ENCODE data around the gene JMJD7.

Gene JMJD7

GRCh38 chr15:41847206-41847605 lies 19.3 kb downstream of the JMJD7 start:
- no peak for DNase-seq

GRCh38 chr15:41847981-41848380 lies 20.1 kb downstream of the JMJD7 start:
- DNase-seq: no peak

GRCh38 chr15:41848631-41849030 lies 20.7 kb downstream of the JMJD7 start:
- DNase-seq: no peak

GRCh38 chr15:41849204-41849603 lies 21.3 kb downstream of the JMJD7 start:
- DNase-seq: no peak

- no peak for DNase-seq
These were observed 22.0 kb downstream of the JMJD7 start for GRCh38 chr15:41849861-41850260.

- DNase-seq: no peak
These were observed 22.7 kb downstream of the JMJD7 start for GRCh38 chr15:41850482-41851166.

- no peak for DNase-seq
These were observed 23.3 kb downstream of the JMJD7 start for GRCh38 chr15:41851167-41851523.

GRCh38 chr15:41851755-41852370 lies 24.0 kb downstream of the JMJD7 start:
- DNase-seq: no peak

- DNase-seq: no peak
These were observed 25.1 kb downstream of the JMJD7 start for GRCh38 chr15:41852736-41853590.

- DNase-seq: no peak
These were observed 25.9 kb downstream of the JMJD7 start for GRCh38 chr15:41853831-41854230.

GRCh38 chr15:41854443-41854842 lies 26.6 kb downstream of the JMJD7 start:
- DNase-seq: no peak

- no peak for DNase-seq
These were observed 27.5 kb downstream of the JMJD7 start for GRCh38 chr15:41855261-41855961.

- DNase-seq: no peak
These were observed 28.4 kb downstream of the JMJD7 start for GRCh38 chr15:41856262-41856661.

- DNase-seq: no peak
These were observed 28.8 kb downstream of the JMJD7 start for GRCh38 chr15:41856716-41857115.

GRCh38 chr15:41857316-41857715 lies 29.4 kb downstream of the JMJD7 start:
- no peak for DNase-seq

- no peak for DNase-seq
These were observed 30.9 kb downstream of the JMJD7 start for GRCh38 chr15:41858756-41859155.

GRCh38 chr15:41860049-41860828 lies 32.3 kb downstream of the JMJD7 start:
- DNase-seq: peak; percentile 44 to 47 (median 47)

- DNase-seq: no peak
These were observed 34.0 kb downstream of the JMJD7 start for GRCh38 chr15:41861736-41862356.

- no peak for DNase-seq
These were observed 34.7 kb downstream of the JMJD7 start for GRCh38 chr15:41862515-41863116.

- DNase-seq: no peak
These were observed 37.7 kb downstream of the JMJD7 start for GRCh38 chr15:41865490-41866055.

- no peak for DNase-seq
These were observed 38.4 kb downstream of the JMJD7 start for GRCh38 chr15:41866263-41866703.
